Measurements from ENCODE around the gene URB1. TPM values are rescaled to one million over a fixed set of nuclear protein-coding genes. Genes with fewer than 3 reads are reported as not detected.

URB1 gene
- total and polyA plus RNA-seq, 9 of the 15 experiments (the other 6 are each of a cell fraction or from before 2014, with no cell fraction given) = 0.97 to 53.6 (median 21.5) TPM

- BruUV-seq (replicated peaks) = no TSS peak
- Histone ChIP-seq H3K4me2 (ENCODE audit: insufficient read depth, low read length) (no peak overlapping the region), H3K27ac (ENCODE audit: extremely low read depth, low read depth, low read length) (no peak overlapping the region; the same call in 2 of the 3 replicates), H3K27me3 (ENCODE audit: control insufficient read depth in 2 of 2, insufficient read depth in 2 of 2, low read length in 2 of 2) (no peaks in the 10 kb centered on the region), H3K79me2 (ENCODE audit: control insufficient read depth, insufficient read depth, low read length) (no peaks in the 10 kb centered on the region), H3K9me3 (replicated peaks; ENCODE audit: control insufficient read depth, insufficient read depth, low read depth, low read length) (no peaks in the 10 kb centered on the region), H2AFZ (ENCODE audit: low read depth, low read length) (no peak overlapping the region), H3K4me1 (replicated peaks in 1 of 2; ENCODE audit: control insufficient read depth in 2 of 2, insufficient read depth in 2 of 2, low read length in 2 of 2) (no peaks in the 10 kb centered on the region), H3K9ac (ENCODE audit: insufficient read depth in 1 of 2, low read depth in 2 of 2, low read length in 2 of 2) (no peak overlapping the region), H3K36me3 (ENCODE audit: control insufficient read depth, insufficient read depth, low read length) (peaks cover 100% of the 10 kb centered on the region), H3K9me1 (ENCODE audit: control insufficient read depth, insufficient read depth, low read length) (no peaks in the 10 kb centered on the region), H4K20me1 (replicated peaks; ENCODE audit: control insufficient read depth, insufficient read depth, low read length) (no peaks in the 10 kb centered on the region), H3K4me3 (no peak overlapping the region)
- ChIA-PET POLR2A (no interaction called here), CTCF (ENCODE audit: low intra/inter-chr PET ratio) (no interaction called here)
- intact Hi-C loops (cut with micrococcal nuclease) (no loop called here), in situ Hi-C loops (cut with MboI) (no loop called here)
- DNase-seq (ENCODE audit: extremely low read depth in 1 of 4, low spot score in 3 of 4) (no peak), FAIRE-seq (no peak), ATAC-seq (no peak)
- TF ChIP-seq DMBX1 (CRISPR knock-in tag; IDR thresholded peaks at IDR 0.05; ENCODE audit: borderline replicate concordance) = no peak
- TF ChIP-seq GATAD2B (IDR thresholded peaks at IDR 0.05; ENCODE audit: borderline replicate concordance) = no peak
- TF ChIP-seq CAMTA2 (CRISPR knock-in tag; conservative IDR thresholded peaks at IDR 0.05) = no peak
- TF ChIP-seq LEF1 (IDR thresholded peaks at IDR 0.05) = no peak
- no peak for TF ChIP-seq KLF1 (tag; IDR thresholded peaks at IDR 0.05)
- TF ChIP-seq MAZ (CRISPR knock-in tag; conservative IDR thresholded peaks at IDR 0.05 in 1 of 2, IDR thresholded peaks at IDR 0.05 in 1 of 2) = no peak
- no peak for TF ChIP-seq RFX7 (CRISPR knock-in tag; IDR thresholded peaks at IDR 0.05)
- no peak for TF ChIP-seq ZNF133 (CRISPR knock-in tag; IDR thresholded peaks at IDR 0.05)
- 95% methylated on average over 6 of the region's 6 CpGs for WGBS (ENCODE audit: insufficient coverage, low coverage, missing lambda C conversion rate)
Measured at GRCh38 chr21:32351428-32351827, 41.4 kb downstream of the URB1 start.

GRCh38 chr21:32350981-32351380 is 41.8 kb downstream of the URB1 start:
- 99% methylated on average over 13 of the region's 13 CpGs for WGBS (ENCODE audit: insufficient coverage, low coverage, missing lambda C conversion rate)
- POLR2A ChIA-PET = no interaction called here
- in situ Hi-C loops (cut with MboI) = no loop called here
- DNase-seq (ENCODE audit: extremely low read depth in 1 of 4, low spot score in 3 of 4) (no peak), FAIRE-seq (peak; percentile 73), ATAC-seq (no peak)
- no peak overlapping the region for H3K4me2 ChIP-seq (ENCODE audit: insufficient read depth, low read length)
- intact Hi-C loops (cut with micrococcal nuclease) = no loop called here
- no peak overlapping the region for H3K4me3 ChIP-seq
- no peaks in the 10 kb centered on the region for H3K79me2 ChIP-seq (ENCODE audit: control insufficient read depth, insufficient read depth, low read length)
- no peak overlapping the region for H3K9ac ChIP-seq (ENCODE audit: insufficient read depth in 1 of 2, low read depth in 2 of 2, low read length in 2 of 2)
- no peak overlapping the region; the same call in 2 of the 3 replicates for H3K27ac ChIP-seq (ENCODE audit: extremely low read depth, low read depth, low read length)
- TSS peak; percentile 5 for BruUV-seq (replicated peaks)
- H3K9me3 ChIP-seq (replicated peaks; ENCODE audit: control insufficient read depth, insufficient read depth, low read depth, low read length) = no peaks in the 10 kb centered on the region
- H4K20me1 ChIP-seq (replicated peaks; ENCODE audit: control insufficient read depth, insufficient read depth, low read length) = no peaks in the 10 kb centered on the region
- H3K27me3 ChIP-seq (ENCODE audit: control insufficient read depth in 2 of 2, insufficient read depth in 2 of 2, low read length in 2 of 2) = no peaks in the 10 kb centered on the region
- peaks cover 100% of the 10 kb centered on the region for H3K36me3 ChIP-seq (ENCODE audit: control insufficient read depth, insufficient read depth, low read length)
- no peaks in the 10 kb centered on the region for H3K4me1 ChIP-seq (replicated peaks in 1 of 2; ENCODE audit: control insufficient read depth in 2 of 2, insufficient read depth in 2 of 2, low read length in 2 of 2)
- H3K9me1 ChIP-seq (ENCODE audit: control insufficient read depth, insufficient read depth, low read length) = no peaks in the 10 kb centered on the region
- CTCF ChIA-PET (ENCODE audit: low intra/inter-chr PET ratio) = no interaction called here
- H2AFZ ChIP-seq (ENCODE audit: low read depth, low read length) = no peak overlapping the region
- no peak for TF ChIP-seq SMC3 (conservative IDR thresholded peaks at IDR 0.05; ENCODE audit: insufficient read depth, low read depth, low read length)
- TF ChIP-seq PPARD (CRISPR knock-in tag; IDR thresholded peaks at IDR 0.05) = no peak
- no peak for TF ChIP-seq SMARCC2 (IDR thresholded peaks at IDR 0.05; ENCODE audit: low read depth)
- no peak for TF ChIP-seq SFPQ (IDR thresholded peaks at IDR 0.05; ENCODE audit: low read depth, low read length)
- TF ChIP-seq ELF4 (CRISPR knock-in tag; IDR thresholded peaks at IDR 0.05) = no peak
- no peak for TF ChIP-seq MLLT1 (IDR thresholded peaks at IDR 0.05)
- TF ChIP-seq MTF1 (CRISPR knock-in tag; IDR thresholded peaks at IDR 0.05; ENCODE audit: borderline replicate concordance) = no peak
